Keratinocyte (primary cell): Measurements from ENCODE around the gene RBM19.

ENCODE experiments used
- EZH2 ChIP-seq: IDR thresholded peaks from one replicate; pipeline ENCODE4 v1.6.1; 2012; ENCODE audit warnings: inconsistent platforms, mild to moderate bottlenecking, low read length, moderate library complexity
- TF ChIP-seq, protein P1 (sequence below), 3 experiments: IDR thresholded peaks in 1 of 3; conservative IDR thresholded peaks in 1 of 3; optimal IDR thresholded peaks in 1 of 3; 2 replicates in 2 of 3; 3 replicates in 1 of 3; pipeline versions ENCODE3 to v1.5.1; 2011; ENCODE audit warnings: low read length in 3 of 3, mild to moderate bottlenecking in 3 of 3, moderate library complexity in 2 of 3, control low read depth in 1 of 3, inconsistent platforms in 1 of 3; ENCODE audit not compliant: insufficient read depth in 2 of 3; ENCODE audit errors: extremely low read depth in 1 of 3

DNA sequence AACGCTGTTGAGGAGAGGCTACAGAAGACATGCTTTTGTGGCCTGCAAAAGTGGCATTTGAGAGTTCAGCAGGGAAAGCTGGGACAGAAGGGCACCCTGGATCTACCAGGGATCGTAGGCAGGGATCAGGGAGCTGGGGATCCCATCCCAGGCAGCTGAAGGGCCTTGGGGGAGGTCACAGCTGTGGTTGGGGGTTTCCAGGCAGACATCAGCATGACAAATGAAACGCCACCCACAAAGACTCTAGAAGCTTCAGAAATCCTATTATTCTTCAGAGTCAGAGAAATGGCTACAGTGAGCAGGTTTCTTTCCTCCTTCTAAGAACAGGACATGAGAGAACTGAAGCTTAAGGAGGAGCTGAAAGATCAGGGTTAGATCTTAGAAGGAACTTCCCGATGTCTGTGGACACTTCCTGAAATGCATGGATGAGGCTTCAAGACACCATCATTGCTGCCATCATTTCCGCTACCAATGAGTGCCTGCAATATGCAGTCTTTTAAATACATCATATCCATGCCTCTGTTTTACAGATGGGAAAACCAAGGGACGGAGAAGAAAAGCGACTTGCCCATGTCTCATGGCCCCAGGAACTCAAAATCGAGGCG, 104.3 kb downstream of the RBM19 start:
- TF ChIP-seq, protein P1, sequence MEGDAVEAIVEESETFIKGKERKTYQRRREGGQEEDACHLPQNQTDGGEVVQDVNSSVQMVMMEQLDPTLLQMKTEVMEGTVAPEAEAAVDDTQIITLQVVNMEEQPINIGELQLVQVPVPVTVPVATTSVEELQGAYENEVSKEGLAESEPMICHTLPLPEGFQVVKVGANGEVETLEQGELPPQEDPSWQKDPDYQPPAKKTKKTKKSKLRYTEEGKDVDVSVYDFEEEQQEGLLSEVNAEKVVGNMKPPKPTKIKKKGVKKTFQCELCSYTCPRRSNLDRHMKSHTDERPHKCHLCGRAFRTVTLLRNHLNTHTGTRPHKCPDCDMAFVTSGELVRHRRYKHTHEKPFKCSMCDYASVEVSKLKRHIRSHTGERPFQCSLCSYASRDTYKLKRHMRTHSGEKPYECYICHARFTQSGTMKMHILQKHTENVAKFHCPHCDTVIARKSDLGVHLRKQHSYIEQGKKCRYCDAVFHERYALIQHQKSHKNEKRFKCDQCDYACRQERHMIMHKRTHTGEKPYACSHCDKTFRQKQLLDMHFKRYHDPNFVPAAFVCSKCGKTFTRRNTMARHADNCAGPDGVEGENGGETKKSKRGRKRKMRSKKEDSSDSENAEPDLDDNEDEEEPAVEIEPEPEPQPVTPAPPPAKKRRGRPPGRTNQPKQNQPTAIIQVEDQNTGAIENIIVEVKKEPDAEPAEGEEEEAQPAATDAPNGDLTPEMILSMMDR (optimal IDR thresholded peaks at IDR 0.05 in 1 of 3, IDR thresholded peaks at IDR 0.05 in 1 of 3, conservative IDR thresholded peaks at IDR 0.05 in 1 of 3; ENCODE audit: extremely low read depth in 1 of 3, insufficient read depth in 2 of 3, low read length in 3 of 3), result no peak
- TF ChIP-seq EZH2, result no peak
